ENCODE results near the gene CPEB3.

DNA sequence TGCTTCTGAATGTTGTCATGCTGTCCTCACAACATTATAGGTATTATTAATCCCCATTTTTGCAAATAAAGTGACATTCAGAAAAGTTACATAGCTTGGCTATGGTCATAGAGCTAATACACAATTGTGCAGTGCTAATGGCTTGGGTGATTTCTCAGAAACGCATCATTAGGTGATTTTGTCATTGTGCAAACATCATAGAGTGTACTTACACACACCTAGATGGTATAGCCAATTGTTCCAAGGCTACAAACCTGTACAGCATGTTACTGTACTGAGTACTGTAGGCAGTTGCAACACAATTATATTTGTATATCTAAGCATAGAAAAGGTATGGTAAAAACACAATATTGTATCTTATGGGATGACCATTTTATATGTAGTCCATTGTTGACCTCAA is 276.3 kb downstream of the CPEB3 start:
- TF ChIP-seq, protein P1, sequence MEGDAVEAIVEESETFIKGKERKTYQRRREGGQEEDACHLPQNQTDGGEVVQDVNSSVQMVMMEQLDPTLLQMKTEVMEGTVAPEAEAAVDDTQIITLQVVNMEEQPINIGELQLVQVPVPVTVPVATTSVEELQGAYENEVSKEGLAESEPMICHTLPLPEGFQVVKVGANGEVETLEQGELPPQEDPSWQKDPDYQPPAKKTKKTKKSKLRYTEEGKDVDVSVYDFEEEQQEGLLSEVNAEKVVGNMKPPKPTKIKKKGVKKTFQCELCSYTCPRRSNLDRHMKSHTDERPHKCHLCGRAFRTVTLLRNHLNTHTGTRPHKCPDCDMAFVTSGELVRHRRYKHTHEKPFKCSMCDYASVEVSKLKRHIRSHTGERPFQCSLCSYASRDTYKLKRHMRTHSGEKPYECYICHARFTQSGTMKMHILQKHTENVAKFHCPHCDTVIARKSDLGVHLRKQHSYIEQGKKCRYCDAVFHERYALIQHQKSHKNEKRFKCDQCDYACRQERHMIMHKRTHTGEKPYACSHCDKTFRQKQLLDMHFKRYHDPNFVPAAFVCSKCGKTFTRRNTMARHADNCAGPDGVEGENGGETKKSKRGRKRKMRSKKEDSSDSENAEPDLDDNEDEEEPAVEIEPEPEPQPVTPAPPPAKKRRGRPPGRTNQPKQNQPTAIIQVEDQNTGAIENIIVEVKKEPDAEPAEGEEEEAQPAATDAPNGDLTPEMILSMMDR (IDR thresholded peaks at IDR 0.05), result no peak
- TF ChIP-seq POLR2AphosphoS5 (IDR thresholded peaks at IDR 0.05; ENCODE audit: insufficient read depth in 1 of 2, low read depth in 1 of 2) (no peak), POLR2A (IDR thresholded peaks at IDR 0.05) (no peak)

All from vagina (tissue), 2 donors.